NCI-H1694 treated with DMSO at 0.1 percent for 48 hours (cell line): ENCODE results near the gene NOL9.

Experiments used
- DNase-seq: peaks from one replicate; lab custom pipeline; 2025; lab: John Stamatoyannopoulos, UW

The NOL9 gene

GRCh38 chr1:6519935-6520671 lies 34.2 kb downstream of the NOL9 start:
- DNase-seq = no peak

- no peak for DNase-seq
Measured at GRCh38 chr1:6519491-6519934, 34.8 kb downstream of the NOL9 start.

GRCh38 chr1:6517435-6517851 lies 36.9 kb downstream of the NOL9 start:
- DNase-seq = no peak

GRCh38 chr1:6515771-6516170 lies 38.5 kb downstream of the NOL9 start:
- no peak for DNase-seq

- no peak for DNase-seq
Measured at GRCh38 chr1:6513320-6513801, 41.0 kb downstream of the NOL9 start.

- DNase-seq = no peak
Measured at GRCh38 chr1:6512908-6513280, 41.4 kb downstream of the NOL9 start.

GRCh38 chr1:6512245-6512907 lies 41.9 kb downstream of the NOL9 start:
- no peak for DNase-seq

GRCh38 chr1:6511561-6512244 lies 42.6 kb downstream of the NOL9 start:
- DNase-seq = no peak

GRCh38 chr1:6511056-6511455 lies 43.3 kb downstream of the NOL9 start:
- DNase-seq = no peak

- no peak for DNase-seq
Measured at GRCh38 chr1:6510493-6510892, 43.8 kb downstream of the NOL9 start.

- DNase-seq = no peak
Measured at GRCh38 chr1:6509919-6510291, 44.4 kb downstream of the NOL9 start.

- no peak for DNase-seq
Measured at GRCh38 chr1:6509220-6509918, 44.9 kb downstream of the NOL9 start.

GRCh38 chr1:6508816-6509189 lies 45.5 kb downstream of the NOL9 start:
- no peak for DNase-seq

GRCh38 chr1:6508154-6508815 lies 46.0 kb downstream of the NOL9 start:
- DNase-seq = no peak

- no peak for DNase-seq
Measured at GRCh38 chr1:6507461-6507911, 46.8 kb downstream of the NOL9 start.

- DNase-seq = no peak
Measured at GRCh38 chr1:6507037-6507428, 47.3 kb downstream of the NOL9 start.

GRCh38 chr1:6506210-6507036 lies 47.9 kb downstream of the NOL9 start:
- no peak for DNase-seq

- DNase-seq = no peak
Measured at GRCh38 chr1:6505367-6506209, 48.7 kb downstream of the NOL9 start.

- DNase-seq = no peak
Measured at GRCh38 chr1:6504887-6505286, 49.4 kb downstream of the NOL9 start.
